CD4-positive, alpha-beta T cell treated with Interleukin-1 beta for 1 hour (primary cell): Measurements from ENCODE around the gene SMG1.
"Not testable (repeated sequence)": the region's sequence is repeated elsewhere in the genome, so short reads cannot be mapped to it uniquely, and the experiment has no call there.

Experiments used
- DNase-seq, 2 donors: peaks; one replicate each; pipeline ENCODE4 v3.0.0-alpha.2; 2020 to 2022

SMG1 gene

GRCh38 chr16:18925986-18926865 lies at the start of gene SMG1:
TSS of gene SMG1 (minus strand) at chr16:18926408. CDS start at chr16:18926041, 367 bp downstream.
- DNase-seq, result peak; percentile 91 to 92

- DNase-seq, result no peak
These were observed 48.9 kb upstream of the SMG1 start for GRCh38 chr16:18975109-18975508.

GRCh38 chr16:18969855-18970240 lies 43.6 kb upstream of the SMG1 start:
- DNase-seq, result no peak

GRCh38 chr16:18969050-18969854 lies 43.0 kb upstream of the SMG1 start:
- peak; percentile 63 to 75 for DNase-seq

- DNase-seq, result no peak
These were observed 40.6 kb upstream of the SMG1 start for GRCh38 chr16:18966791-18967190.

GRCh38 chr16:18965555-18965954 lies 39.3 kb upstream of the SMG1 start:
- no peak for DNase-seq

- no peak for DNase-seq
These were observed 32.9 kb upstream of the SMG1 start for GRCh38 chr16:18959031-18959505.

GRCh38 chr16:18958621-18959029 lies 32.4 kb upstream of the SMG1 start:
- DNase-seq, result no peak

GRCh38 chr16:18956658-18957241 lies 30.5 kb upstream of the SMG1 start:
- not testable (repeated sequence) for DNase-seq

- peak in 1 of 2 donors; percentile 36 for DNase-seq
These were observed 29.8 kb upstream of the SMG1 start for GRCh38 chr16:18955874-18956580.

- no peak for DNase-seq
These were observed 27.3 kb upstream of the SMG1 start for GRCh38 chr16:18953547-18953946.

- DNase-seq, result no peak
These were observed 24.4 kb upstream of the SMG1 start for GRCh38 chr16:18950469-18951185.

GRCh38 chr16:18948372-18949020 lies 22.3 kb upstream of the SMG1 start:
- no peak for DNase-seq

- no peak for DNase-seq
These were observed 19.0 kb upstream of the SMG1 start for GRCh38 chr16:18945233-18945632.

GRCh38 chr16:18943414-18943813 lies 17.2 kb upstream of the SMG1 start:
- DNase-seq, result no peak

- no peak for DNase-seq
These were observed 15.9 kb upstream of the SMG1 start for GRCh38 chr16:18942061-18942460.

GRCh38 chr16:18941471-18941870 lies 15.3 kb upstream of the SMG1 start:
- no peak for DNase-seq

- DNase-seq, result no peak
These were observed 12.8 kb upstream of the SMG1 start for GRCh38 chr16:18938986-18939385.

GRCh38 chr16:18937390-18937789 lies 11.2 kb upstream of the SMG1 start:
- DNase-seq, result no peak

- no peak for DNase-seq
These were observed 10.6 kb upstream of the SMG1 start for GRCh38 chr16:18936727-18937340.

GRCh38 chr16:18933501-18933900 lies 7.3 kb upstream of the SMG1 start:
- DNase-seq, result no peak
